Ishikawa (cell line): ENCODE results near the gene TNNC1.

ENCODE experiments used
- CEBPB ChIP-seq: IDR thresholded peaks from 2 replicates; pipeline ENCODE4 v1.6.1; 2012
- CREB1 ChIP-seq: IDR thresholded peaks from 2 replicates; pipeline ENCODE4 v1.6.1; 2012; ENCODE audit warnings: low read depth
- EGR1 ChIP-seq: IDR thresholded peaks from 2 replicates; pipeline ENCODE4 v1.6.1; 2012
- EP300 ChIP-seq: IDR thresholded peaks from 2 replicates; pipeline ENCODE4 v1.6.1; 2012; ENCODE audit warnings: borderline replicate concordance
- FOXM1 ChIP-seq: IDR thresholded peaks from 2 replicates; pipeline ENCODE4 v1.6.1; 2012; ENCODE audit warnings: low read depth, borderline replicate concordance
- MAX ChIP-seq: IDR thresholded peaks from 2 replicates; pipeline ENCODE4 v1.6.1; 2012
- NFIC ChIP-seq: IDR thresholded peaks from 2 replicates; pipeline ENCODE4 v1.6.1; 2012
- RAD21 ChIP-seq: IDR thresholded peaks from 2 replicates; pipeline ENCODE4 v1.6.1; 2012; ENCODE audit warnings: low read depth
- REST ChIP-seq: IDR thresholded peaks from 2 replicates; pipeline ENCODE4 v1.6.1; 2012; ENCODE audit warnings: low read depth, mild to moderate bottlenecking
- TAF1 ChIP-seq: IDR thresholded peaks from 2 replicates; pipeline ENCODE4 v1.6.1; 2012; ENCODE audit warnings: low read depth, mild to moderate bottlenecking
- TCF12 ChIP-seq: IDR thresholded peaks from 2 replicates; pipeline ENCODE4 v1.6.1; 2012; ENCODE audit warnings: low read depth
- TEAD4 ChIP-seq: IDR thresholded peaks from 2 replicates; pipeline ENCODE4 v1.6.1; 2012
- USF1 ChIP-seq: IDR thresholded peaks from 2 replicates; pipeline ENCODE4 v1.6.1; 2012
- YY1 ChIP-seq: IDR thresholded peaks from 2 replicates; pipeline ENCODE4 v1.6.1; 2012; ENCODE audit warnings: low read depth
- ZBTB7A ChIP-seq: IDR thresholded peaks from 2 replicates; pipeline ENCODE4 v1.6.1; 2012; ENCODE audit warnings: low read depth

Gene TNNC1

GRCh38 chr3:52403271-52403841, 50.5 kb downstream of the TNNC1 start:
- TF ChIP-seq MAX (no peak), EGR1 (no peak), EP300 (no peak), YY1 (no peak), TAF1 (no peak), REST (no peak), CEBPB (no peak), USF1 (no peak), CREB1 (no peak), NFIC (no peak), TEAD4 (no peak), FOXM1 (no peak), RAD21 (no peak)

GRCh38 chr3:52402706-52403270, 51.1 kb downstream of the TNNC1 start:
- TF ChIP-seq ZBTB7A (no peak), CEBPB (no peak), USF1 (no peak), FOXM1 (no peak), EP300 (no peak), MAX (no peak), CREB1 (no peak), TCF12 (no peak), RAD21 (no peak), TEAD4 (no peak), TAF1 (no peak), NFIC (no peak), YY1 (no peak), EGR1 (no peak), REST (no peak)

- TF ChIP-seq TAF1 (no peak), TCF12 (no peak), EGR1 (no peak), CEBPB (no peak), REST (no peak), RAD21 (no peak), MAX (no peak), EP300 (no peak), USF1 (no peak), TEAD4 (no peak)
Measured at GRCh38 chr3:52402101-52402521, 51.7 kb downstream of the TNNC1 start.

- no peak for TF ChIP-seq FOXM1
- no peak for TF ChIP-seq EGR1
- TF ChIP-seq USF1, result no peak
- no peak for TF ChIP-seq TCF12
- TF ChIP-seq TAF1, result no peak
- no peak for TF ChIP-seq CEBPB
- TF ChIP-seq MAX, result no peak
- no peak for TF ChIP-seq RAD21
- TF ChIP-seq YY1, result no peak
- no peak for TF ChIP-seq EP300
- TF ChIP-seq TEAD4, result no peak
- no peak for TF ChIP-seq NFIC
- TF ChIP-seq ZBTB7A, result no peak
- TF ChIP-seq CREB1, result no peak
- TF ChIP-seq REST, result no peak
Measured at GRCh38 chr3:52401551-52401950, 52.3 kb downstream of the TNNC1 start.
